ENCODE measurements around the gene KCNK2.

Gene KCNK2

GRCh38 chr1:215095524-215095923 lies 13.0 kb downstream of the KCNK2 start:
- no peak for DNase-seq (ENCODE audit: low read depth in 1 of 2, low spot score in 1 of 2)
- Histone ChIP-seq H3K27ac (replicated peaks) (no peak overlapping the region), H3K27me3 (ENCODE audit: insufficient read depth, poor library complexity, severe bottlenecking) (no peaks in the 10 kb centered on the region), H3K4me3 (replicated peaks; ENCODE audit: insufficient read depth, low read length) (no peak overlapping the region)
- TF ChIP-seq REST (IDR thresholded peaks at IDR 0.05; ENCODE audit: insufficient replicate concordance, low read depth), result no peak
- no peak for TF ChIP-seq GABPA (IDR thresholded peaks at IDR 0.05; ENCODE audit: low read depth)
- TF ChIP-seq SPI1 (IDR thresholded peaks at IDR 0.05; ENCODE audit: borderline replicate concordance, low read depth), result no peak
- no peak for TF ChIP-seq CTCF (IDR thresholded peaks at IDR 0.05; ENCODE audit: insufficient read depth, low read length)
- no peak for TF ChIP-seq POLR2AphosphoS5 (IDR thresholded peaks at IDR 0.05; ENCODE audit: low read depth)

GRCh38 chr1:215101511-215101910 lies 19.0 kb downstream of the KCNK2 start:
- no peak for DNase-seq (ENCODE audit: low read depth in 1 of 2, low spot score in 1 of 2)
- no peak overlapping the region for H3K4me3 ChIP-seq (replicated peaks; ENCODE audit: insufficient read depth, low read length)
- H3K27ac ChIP-seq (replicated peaks), result no peak overlapping the region
- H3K27me3 ChIP-seq (ENCODE audit: insufficient read depth, poor library complexity, severe bottlenecking), result no peaks in the 10 kb centered on the region
- TF ChIP-seq GABPA (IDR thresholded peaks at IDR 0.05; ENCODE audit: low read depth) (no peak), REST (IDR thresholded peaks at IDR 0.05; ENCODE audit: insufficient replicate concordance, low read depth) (no peak), CTCF (IDR thresholded peaks at IDR 0.05; ENCODE audit: insufficient read depth, low read length) (no peak), POLR2AphosphoS5 (IDR thresholded peaks at IDR 0.05; ENCODE audit: low read depth) (no peak), SPI1 (IDR thresholded peaks at IDR 0.05; ENCODE audit: borderline replicate concordance, low read depth) (no peak)

- no peak overlapping the region for H3K4me3 ChIP-seq (replicated peaks; ENCODE audit: insufficient read depth, low read length)
- no peak for DNase-seq (ENCODE audit: low read depth in 1 of 2, low spot score in 1 of 2)
- TF ChIP-seq CTCF (IDR thresholded peaks at IDR 0.05; ENCODE audit: insufficient read depth, low read length), result no peak
- H3K27ac ChIP-seq (replicated peaks), result no peak overlapping the region
- no peaks in the 10 kb centered on the region for H3K27me3 ChIP-seq (ENCODE audit: insufficient read depth, poor library complexity, severe bottlenecking)
Measured at GRCh38 chr1:215104283-215104682, 21.7 kb downstream of the KCNK2 start.

- H3K27me3 ChIP-seq (ENCODE audit: insufficient read depth, poor library complexity, severe bottlenecking), result no peaks in the 10 kb centered on the region
- no peak for TF ChIP-seq SPI1 (IDR thresholded peaks at IDR 0.05; ENCODE audit: borderline replicate concordance, low read depth)
- no peak for TF ChIP-seq GABPA (IDR thresholded peaks at IDR 0.05; ENCODE audit: low read depth)
- no peak for DNase-seq (ENCODE audit: low read depth in 1 of 2, low spot score in 1 of 2)
Measured at GRCh38 chr1:215106067-215106466, 23.5 kb downstream of the KCNK2 start.

More at GRCh38 chr1:215106067-215106466, 23.5 kb downstream of the KCNK2 start:
- Histone ChIP-seq H3K4me3 (replicated peaks; ENCODE audit: insufficient read depth, low read length) (no peak overlapping the region), H3K27ac (replicated peaks) (no peak overlapping the region)
